Cardiac muscle cell (in vitro differentiated cells and primary cell): ENCODE results near the gene AVPR1A. TPM values are rescaled to one million over a fixed set of nuclear protein-coding genes. Genes with fewer than 3 reads are reported as not detected.

Experiments
- DNase-seq, 2 donors: peaks; one replicate each; pipeline versions ENCODE4 v3.0.0 to v3.0.0-alpha.2; 2010 to 2017; ENCODE audit warnings: low read depth in 1 of 2, low spot score in 1 of 2
- H3K27ac ChIP-seq: fragments of 200-600 bp; sonication (generic); 2 replicates; pipeline ENCODE4 v1.5.1; 2016
- H3K27me3 ChIP-seq: fragments of 200-600 bp; sonication (generic); 2 replicates; pipeline ENCODE4 v1.6.0; 2016; ENCODE audit warnings: control low read depth
- H3K36me3 ChIP-seq: fragments of 200-600 bp; sonication (generic); 2 replicates; pipeline ENCODE4 v1.5.1; 2016; ENCODE audit warnings: control low read depth
- H3K4me1 ChIP-seq: fragments of 200-600 bp; sonication (generic); 2 replicates; pipeline ENCODE4 v1.8.1; 2017; ENCODE audit warnings: low read depth, mild to moderate bottlenecking, mixed run types
- H3K4me3 ChIP-seq: fragments of 200-600 bp; sonication (generic); 2 replicates; pipeline ENCODE4 v1.5.1; 2016; ENCODE audit warnings: mild to moderate bottlenecking
- H3K9me3 ChIP-seq: fragments of 200-600 bp; sonication (generic); 2 replicates; pipeline ENCODE4 v1.5.1; 2017; ENCODE audit warnings: low read depth, mild to moderate bottlenecking, control low read depth
- polyA plus RNA-seq: library from polyadenylated mRNA; unstranded; fragments of >200 nt; fragmentation: Nextera tagmentation; extraction: Ambion mirVana; gene quantifications from 2 replicates; pipeline ENCODE4 v1.2.1, GENCODE V29; 2016
- total RNA-seq: library from RNA; depleted of rRNA; stranded (reverse); fragments of >200 nt; gene quantifications from 2 replicates; pipeline ENCODE4 v1.2.3, GENCODE V29; 2016
- TF ChIP-seq, protein P1 (sequence below): IDR thresholded peaks from 2 replicates; pipeline ENCODE4 v1.5.1; 2012; ENCODE audit warnings: low read depth, mild to moderate bottlenecking, low read length

Gene AVPR1A
- total and polyA plus RNA-seq, 2 experiments from 2014 or later, result not detected

DNA sequence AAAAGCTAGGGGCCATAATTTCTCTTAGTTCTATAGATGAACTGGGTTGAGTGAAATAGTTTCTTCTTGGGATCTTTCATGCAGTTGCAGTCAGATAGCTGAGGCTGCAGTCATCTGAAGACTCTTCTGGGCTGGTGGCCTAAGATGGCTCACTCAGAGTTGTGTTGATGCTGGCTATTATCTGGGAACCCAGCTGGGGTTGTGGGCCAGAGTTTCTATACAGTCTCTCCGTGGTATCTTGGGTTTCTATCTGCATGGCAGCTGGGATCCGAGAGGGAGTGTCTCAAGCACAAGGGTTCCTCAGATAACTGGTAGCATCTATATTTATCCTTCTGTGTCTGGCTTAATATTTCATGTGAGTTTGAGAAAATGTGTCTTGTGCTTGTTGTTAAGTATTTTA, 21.1 kb downstream of the AVPR1A start:
- Histone ChIP-seq H3K9me3 (no peaks in the 10 kb centered on the region), H3K4me3 (no peak overlapping the region), H3K27ac (no peak overlapping the region), H3K4me1 (no peaks in the 10 kb centered on the region), H3K36me3 (no peaks in the 10 kb centered on the region), H3K27me3 (peaks cover 17% of the 10 kb centered on the region)
- DNase-seq, result no peak
- TF ChIP-seq, protein P1, sequence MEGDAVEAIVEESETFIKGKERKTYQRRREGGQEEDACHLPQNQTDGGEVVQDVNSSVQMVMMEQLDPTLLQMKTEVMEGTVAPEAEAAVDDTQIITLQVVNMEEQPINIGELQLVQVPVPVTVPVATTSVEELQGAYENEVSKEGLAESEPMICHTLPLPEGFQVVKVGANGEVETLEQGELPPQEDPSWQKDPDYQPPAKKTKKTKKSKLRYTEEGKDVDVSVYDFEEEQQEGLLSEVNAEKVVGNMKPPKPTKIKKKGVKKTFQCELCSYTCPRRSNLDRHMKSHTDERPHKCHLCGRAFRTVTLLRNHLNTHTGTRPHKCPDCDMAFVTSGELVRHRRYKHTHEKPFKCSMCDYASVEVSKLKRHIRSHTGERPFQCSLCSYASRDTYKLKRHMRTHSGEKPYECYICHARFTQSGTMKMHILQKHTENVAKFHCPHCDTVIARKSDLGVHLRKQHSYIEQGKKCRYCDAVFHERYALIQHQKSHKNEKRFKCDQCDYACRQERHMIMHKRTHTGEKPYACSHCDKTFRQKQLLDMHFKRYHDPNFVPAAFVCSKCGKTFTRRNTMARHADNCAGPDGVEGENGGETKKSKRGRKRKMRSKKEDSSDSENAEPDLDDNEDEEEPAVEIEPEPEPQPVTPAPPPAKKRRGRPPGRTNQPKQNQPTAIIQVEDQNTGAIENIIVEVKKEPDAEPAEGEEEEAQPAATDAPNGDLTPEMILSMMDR, result no peak

DNA sequence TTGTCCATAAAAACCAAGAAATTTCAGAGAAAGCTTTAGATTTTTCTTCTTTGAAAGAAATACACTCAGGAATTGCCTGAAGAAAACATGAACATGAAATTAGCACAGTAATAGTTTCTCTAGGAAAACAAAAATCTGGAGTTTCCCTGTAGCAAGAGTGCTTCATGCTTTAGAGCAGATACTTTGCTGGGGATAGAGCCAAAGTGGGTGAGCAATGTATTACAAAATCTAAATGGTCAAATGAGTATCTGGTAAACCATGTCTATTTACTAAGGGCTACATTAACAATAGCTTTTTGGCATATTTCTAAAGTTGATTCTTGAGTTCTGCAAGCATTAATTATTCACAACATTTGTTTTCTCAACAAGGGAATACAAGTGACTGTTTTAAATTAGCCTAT, 26.2 kb downstream of the AVPR1A start:
- H3K9me3 ChIP-seq, result no peaks in the 10 kb centered on the region
- no peaks in the 10 kb centered on the region for H3K4me1 ChIP-seq
- TF ChIP-seq, protein P1, result no peak
- DNase-seq, result no peak
- H3K27ac ChIP-seq, result no peak overlapping the region
- H3K4me3 ChIP-seq, result no peak overlapping the region
- H3K36me3 ChIP-seq, result no peaks in the 10 kb centered on the region
- peaks cover 8% of the 10 kb centered on the region for H3K27me3 ChIP-seq

DNA sequence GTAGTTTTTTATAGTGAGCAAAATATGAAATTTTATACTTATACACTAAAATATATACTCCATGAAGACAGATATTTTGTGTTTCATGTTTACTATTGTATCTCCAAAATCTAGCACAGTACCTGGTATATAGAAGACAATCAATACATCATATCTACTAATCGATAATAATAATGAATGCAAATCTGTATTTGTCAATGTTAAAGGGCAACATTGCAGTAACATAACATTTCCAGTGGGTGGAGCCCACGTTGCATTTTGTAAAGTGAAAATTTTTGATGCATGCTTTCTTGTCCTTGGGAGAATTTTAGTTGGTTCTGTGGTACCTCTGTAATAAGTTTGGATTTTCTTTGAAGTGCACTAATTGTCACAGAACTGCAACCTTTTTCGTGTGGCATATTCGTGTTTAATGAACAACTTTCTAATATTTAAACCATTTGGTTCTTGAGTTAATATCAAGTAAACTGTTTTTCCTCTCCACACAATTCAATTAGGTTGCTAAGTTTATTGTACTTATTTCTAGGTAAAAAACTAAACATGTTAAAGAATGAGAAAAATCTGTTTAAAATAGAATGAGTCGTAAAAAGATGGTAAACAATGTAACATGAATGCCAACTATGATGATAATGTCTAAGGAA, 47.4 kb downstream of the AVPR1A start:
- DNase-seq, result peak; percentile 35 to 40

DNA sequence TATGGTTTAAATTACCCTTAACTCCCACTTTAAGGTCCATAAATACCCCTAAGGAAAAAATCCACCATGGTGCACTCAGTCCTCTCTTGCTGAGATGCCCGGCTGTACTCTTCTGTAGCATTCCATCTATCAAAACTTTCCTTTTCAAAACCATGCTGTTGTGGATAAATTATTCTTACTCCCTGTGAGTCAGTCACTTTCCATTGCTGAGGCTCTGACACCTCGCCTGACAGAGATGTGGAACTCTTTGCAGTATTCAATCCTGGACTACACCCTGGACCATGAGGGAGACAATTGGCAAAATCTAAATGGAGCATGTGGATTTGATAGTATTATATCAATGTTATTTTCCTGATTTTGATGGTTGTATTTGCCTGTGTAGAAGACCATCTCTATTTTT, 49.1 kb downstream of the AVPR1A start:
- no peak for DNase-seq
- no peaks in the 10 kb centered on the region for H3K36me3 ChIP-seq
- H3K4me1 ChIP-seq, result no peaks in the 10 kb centered on the region
- H3K4me3 ChIP-seq, result no peak overlapping the region
- peaks cover 4% of the 10 kb centered on the region for H3K27me3 ChIP-seq
- H3K9me3 ChIP-seq, result no peaks in the 10 kb centered on the region
- H3K27ac ChIP-seq, result no peak overlapping the region
- TF ChIP-seq, protein P1, result no peak

More for the DNA sequence above, 47.4 kb downstream of the AVPR1A start:
- H3K9me3 ChIP-seq, result no peaks in the 10 kb centered on the region
- TF ChIP-seq, protein P1, result peak; percentile 72
- no peaks in the 10 kb centered on the region for H3K4me1 ChIP-seq
- no peaks in the 10 kb centered on the region for H3K36me3 ChIP-seq
- H3K27ac ChIP-seq, result no peak overlapping the region
- H3K4me3 ChIP-seq, result no peak overlapping the region
- H3K27me3 ChIP-seq, result peaks cover 4% of the 10 kb centered on the region

DNA sequence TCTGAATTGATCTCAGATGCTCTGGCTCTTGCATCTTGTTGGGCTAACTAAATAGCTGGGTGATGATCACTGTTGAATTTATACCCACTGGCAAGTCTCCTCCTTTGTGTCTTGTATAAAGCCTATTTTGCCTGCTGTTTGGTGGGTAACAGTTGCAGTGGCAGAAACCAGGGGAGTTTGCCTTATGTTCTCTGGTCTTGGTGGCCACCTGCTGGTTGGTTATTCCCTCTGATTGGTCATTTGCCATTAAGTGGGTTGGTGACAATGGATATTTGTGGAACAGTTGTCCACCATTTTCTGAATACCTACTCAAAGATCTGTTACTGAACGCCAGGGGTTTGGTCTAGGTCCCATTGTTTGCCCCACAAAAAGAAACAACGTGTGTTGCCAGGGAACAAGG, 52.1 kb downstream of the AVPR1A start:
- Histone ChIP-seq H3K4me1 (no peaks in the 10 kb centered on the region), H3K27me3 (peaks cover 4% of the 10 kb centered on the region), H3K9me3 (no peaks in the 10 kb centered on the region), H3K4me3 (no peak overlapping the region), H3K27ac (no peak overlapping the region), H3K36me3 (no peaks in the 10 kb centered on the region)
- TF ChIP-seq, protein P1, result no peak
- no peak for DNase-seq
